HG02938 (cell line): ENCODE measurements around the gene NEU3.
"Not testable (repeated sequence)": the region's sequence is repeated elsewhere in the genome, so short reads cannot be mapped to it uniquely, and the experiment has no call there.

Experiments
- ATAC-seq: cut with Tn5 transposase; IDR thresholded peaks from one replicate; pipeline ENCODE4 v1.9.1; 2021; ENCODE audit warnings: mild to moderate bottlenecking, moderate library complexity; ENCODE audit not compliant: unreplicated experiment

NEU3 gene, protein sequence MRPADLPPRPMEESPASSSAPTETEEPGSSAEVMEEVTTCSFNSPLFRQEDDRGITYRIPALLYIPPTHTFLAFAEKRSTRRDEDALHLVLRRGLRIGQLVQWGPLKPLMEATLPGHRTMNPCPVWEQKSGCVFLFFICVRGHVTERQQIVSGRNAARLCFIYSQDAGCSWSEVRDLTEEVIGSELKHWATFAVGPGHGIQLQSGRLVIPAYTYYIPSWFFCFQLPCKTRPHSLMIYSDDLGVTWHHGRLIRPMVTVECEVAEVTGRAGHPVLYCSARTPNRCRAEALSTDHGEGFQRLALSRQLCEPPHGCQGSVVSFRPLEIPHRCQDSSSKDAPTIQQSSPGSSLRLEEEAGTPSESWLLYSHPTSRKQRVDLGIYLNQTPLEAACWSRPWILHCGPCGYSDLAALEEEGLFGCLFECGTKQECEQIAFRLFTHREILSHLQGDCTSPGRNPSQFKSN

DNA sequence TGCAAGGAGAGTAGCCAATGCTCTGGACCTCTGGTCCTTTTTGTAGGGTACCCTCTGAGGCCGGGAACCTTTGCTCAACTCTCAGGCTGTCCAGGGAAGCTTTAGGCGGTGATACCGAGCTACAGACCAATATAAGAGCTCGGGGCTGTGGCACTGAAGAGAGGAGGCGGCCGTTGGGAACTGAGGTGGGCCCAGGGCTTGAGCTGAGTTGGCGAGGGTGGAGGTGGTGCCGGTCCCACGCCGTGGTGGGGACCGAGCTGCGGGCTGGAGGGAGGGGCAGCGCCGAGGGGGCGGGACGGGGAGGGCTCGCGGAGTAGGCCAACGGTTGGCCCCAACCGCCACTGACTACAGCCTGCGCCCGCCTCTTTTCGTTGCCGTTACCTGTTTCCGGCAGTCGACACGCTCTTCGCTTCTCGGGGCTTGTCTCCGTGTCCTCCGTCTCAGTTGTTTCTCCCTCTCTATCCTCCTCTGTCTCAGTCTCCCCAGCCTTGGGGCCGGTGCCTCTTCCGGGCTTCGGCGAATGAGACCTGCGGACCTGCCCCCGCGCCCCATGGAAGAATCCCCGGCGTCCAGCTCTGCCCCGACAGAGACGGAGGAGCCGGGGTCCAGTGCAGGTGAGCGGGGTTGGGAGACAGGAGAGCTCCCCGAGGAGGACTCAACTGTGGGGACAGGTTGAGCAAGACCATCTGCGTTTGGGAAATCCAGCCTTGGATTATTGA, at the start of gene NEU3:
TSS of gene NEU3 (plus strand) at position 393 of the 719 bp plus-strand sequence. CDS start at position 521, 128 bp downstream.
- peak; percentile 78 for ATAC-seq

DNA sequence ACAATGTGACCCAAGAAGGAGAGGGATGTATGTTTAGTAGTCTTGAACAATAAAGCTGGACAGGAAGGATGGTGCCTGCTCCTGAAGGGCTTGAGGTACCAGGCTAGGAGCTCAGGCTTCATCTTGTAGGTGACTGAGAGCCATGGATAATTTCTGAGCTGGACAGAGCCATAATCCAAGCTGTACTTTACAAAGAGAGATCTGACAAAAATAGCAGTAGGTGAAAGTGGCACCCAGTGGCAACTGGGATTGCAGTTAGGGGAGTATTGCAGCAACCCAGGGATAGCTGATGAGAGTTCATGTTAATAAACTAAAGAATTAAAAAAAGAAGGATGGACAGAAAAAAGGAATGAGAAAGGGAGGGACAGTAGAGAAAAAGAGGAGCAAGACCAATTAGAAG, 47.2 kb upstream of the NEU3 start:
- no peak for ATAC-seq

DNA sequence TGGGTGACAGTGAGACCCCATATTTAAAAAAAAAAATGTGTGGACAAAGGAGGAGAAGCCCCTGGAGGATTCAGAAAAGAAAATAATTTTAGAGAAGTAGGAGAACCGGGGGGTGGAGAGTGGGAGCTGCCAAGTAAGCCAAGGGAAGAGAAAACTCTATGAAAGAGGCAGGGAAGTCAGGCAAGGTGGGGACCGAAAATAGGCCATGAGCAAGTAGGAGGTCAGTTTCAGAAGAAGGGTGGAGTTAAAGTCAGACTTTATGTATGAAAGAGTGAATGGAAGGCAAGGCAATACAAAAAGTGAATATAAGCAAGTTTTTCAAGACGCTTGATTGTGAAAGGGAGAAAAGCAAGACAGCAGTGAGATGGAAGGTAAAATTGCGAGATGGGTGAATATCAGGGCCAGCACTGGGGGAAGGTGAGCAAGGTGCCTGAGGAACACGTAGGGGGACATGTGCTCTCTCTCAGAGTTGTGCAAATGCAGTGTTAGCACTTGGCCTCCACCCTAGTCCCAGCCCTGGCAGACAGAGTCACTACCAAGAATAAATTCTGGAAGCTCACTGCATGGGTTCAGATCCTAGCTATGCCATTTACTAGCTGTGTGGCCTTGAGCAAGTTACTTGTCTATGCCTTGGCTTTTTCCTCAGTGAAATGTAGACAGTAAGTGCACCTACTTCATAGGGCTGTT, 46.5 kb upstream of the NEU3 start:
- no peak for ATAC-seq

DNA sequence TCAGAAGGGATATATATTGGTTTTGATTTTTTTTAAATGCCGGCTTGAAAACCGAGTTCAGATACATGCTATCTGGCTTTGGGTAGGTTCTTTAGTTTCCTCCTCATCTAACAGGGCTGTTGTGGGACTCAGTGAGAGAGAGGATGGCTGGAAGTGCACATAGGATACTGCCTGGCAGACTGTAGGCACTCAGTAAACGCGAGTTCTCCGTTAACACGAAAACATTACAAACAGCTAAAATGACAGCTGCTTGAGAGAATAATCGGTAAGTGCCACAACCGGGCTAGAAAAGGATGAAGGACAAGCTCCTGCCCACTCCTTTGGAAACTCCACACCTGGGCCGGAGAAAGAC, 40.2 kb upstream of the NEU3 start:
- ATAC-seq: peak; percentile 15

DNA sequence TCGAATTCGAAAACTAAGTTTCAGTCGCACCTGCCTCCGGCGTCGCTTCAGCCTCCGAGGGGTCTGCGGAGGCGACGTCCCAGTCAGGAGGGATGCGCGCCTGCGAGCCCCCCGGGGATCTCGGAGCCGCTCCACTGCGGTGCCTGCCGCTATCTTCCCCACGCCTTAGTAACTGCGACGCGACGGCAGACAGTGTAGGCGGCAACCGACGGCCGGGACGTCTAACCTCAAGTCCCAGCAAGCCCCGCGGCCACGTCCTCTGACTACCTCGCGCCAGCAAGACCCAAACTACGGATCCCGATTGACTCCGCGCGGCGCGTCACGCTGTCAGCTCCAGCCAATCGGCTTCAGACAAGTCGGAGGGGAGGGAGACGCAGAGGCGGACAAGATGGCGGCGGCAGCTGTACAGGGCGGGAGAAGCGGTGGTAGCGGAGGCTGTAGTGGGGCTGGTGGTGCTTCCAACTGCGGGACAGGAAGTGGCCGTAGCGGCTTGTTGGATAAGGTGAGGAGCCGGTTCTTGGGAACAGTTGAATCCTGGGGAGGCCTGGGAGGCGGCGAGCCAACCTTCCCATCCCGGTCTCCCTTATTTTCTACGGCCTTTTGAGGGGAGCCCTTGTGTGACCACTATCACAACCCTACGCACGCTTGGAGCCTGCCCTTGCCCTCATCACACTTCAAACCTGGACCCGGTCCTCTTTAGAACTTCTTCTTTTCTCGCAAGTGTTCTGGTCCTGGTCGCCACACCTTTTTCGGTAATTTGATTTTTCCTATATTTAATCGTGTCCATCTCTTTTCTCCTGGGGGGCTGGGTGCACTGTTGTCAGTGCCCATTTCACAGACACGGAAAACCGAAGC, 39.6 kb upstream of the NEU3 start, which contains the start of the genes SPCS2 and XRRA1:
TSS of gene SPCS2 (plus strand) at position 369 of the 855 bp plus-strand sequence. CDS start at position 389, 20 bp downstream.
TSS of gene XRRA1 (minus strand) at position 194 of the 855 bp plus-strand sequence. CDS start 8,213 bp downstream, outside the sequence.
- ATAC-seq: peak; percentile 88

DNA sequence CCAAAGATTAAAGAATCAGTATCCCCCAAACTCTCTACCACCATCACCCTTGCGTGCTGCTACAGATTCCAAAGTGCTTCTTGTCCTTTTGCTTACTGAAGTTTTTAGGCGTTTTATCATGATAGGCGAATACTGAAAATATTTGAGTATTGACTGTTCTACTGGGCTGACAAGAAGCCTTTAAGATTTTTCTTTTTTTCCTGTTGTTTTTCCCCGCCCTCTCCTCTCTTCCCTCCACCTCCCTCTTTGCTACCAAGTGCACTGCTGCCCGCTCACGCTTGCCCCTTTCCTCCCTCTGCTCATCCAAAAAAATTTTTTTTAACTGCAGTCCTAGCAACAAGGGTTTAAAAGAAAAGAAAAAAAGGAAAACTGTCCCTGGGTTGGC, 39.0 kb upstream of the NEU3 start:
- no peak for ATAC-seq

DNA sequence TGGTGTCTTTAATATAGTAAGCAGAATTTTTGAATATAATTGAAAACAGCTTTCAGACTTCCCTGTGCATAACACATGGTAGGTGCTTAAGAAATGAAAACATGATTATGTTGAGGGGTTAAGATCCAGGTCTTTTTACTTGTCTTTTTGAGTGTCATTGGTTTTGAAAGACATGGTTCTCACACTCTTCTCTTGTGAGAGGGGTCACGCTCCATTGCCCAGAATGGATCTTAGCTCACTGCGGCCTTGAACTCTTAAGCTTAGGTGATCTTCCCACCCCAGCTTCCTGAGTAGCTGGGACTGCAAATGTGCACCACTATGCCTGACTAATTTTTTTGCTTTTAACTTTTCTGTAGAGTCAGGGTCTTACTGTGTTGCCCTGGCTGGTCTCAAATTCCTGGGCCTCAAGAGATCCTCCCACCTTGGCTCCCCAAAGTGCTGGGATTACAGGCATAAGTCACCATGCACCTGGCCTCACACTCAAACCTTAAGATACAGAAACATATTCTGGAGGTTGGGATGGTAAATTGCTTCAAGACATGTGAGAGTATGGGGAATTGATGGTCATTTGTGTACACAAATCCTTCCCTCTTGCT, 38.3 kb upstream of the NEU3 start:
- ATAC-seq: no peak

DNA sequence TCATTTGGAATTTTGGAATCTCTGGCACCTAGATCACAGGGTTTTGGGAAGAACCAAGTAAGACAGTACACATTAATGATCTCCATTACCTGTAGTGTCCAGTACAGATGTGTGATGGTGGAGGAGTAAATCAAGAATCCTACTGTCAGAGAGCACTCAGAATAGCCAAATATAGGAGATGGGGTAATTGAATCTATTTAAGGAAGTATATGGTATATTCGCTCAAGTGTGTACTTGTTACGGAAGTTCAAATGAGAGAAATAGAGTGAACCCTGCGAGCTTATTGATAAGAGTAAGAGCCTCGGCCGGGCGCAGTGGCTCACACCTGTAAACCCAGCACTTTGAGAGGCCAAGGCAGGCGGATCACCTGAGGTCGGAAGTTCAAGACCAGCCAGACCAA, 37.5 kb upstream of the NEU3 start:
- no peak for ATAC-seq

DNA sequence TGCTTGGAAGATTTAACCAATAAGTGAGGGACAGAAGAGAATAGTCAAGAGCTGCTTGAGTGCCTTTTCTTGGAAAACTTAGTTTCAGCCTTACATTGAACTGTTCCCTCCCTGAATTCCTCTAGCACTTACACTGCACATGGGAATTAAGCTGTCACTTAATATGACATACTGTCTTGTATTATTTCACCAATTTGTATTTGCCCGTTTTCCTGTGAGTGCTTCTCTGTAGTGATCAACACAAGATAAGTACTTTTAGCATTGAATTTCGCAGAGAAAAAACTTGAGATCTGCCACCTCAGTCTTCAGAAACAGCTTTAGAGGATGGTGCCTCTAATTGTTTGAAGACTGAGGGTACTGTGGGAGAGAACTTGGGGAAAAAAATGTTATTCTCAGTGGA, 36.0 kb upstream of the NEU3 start:
- no peak for ATAC-seq

DNA sequence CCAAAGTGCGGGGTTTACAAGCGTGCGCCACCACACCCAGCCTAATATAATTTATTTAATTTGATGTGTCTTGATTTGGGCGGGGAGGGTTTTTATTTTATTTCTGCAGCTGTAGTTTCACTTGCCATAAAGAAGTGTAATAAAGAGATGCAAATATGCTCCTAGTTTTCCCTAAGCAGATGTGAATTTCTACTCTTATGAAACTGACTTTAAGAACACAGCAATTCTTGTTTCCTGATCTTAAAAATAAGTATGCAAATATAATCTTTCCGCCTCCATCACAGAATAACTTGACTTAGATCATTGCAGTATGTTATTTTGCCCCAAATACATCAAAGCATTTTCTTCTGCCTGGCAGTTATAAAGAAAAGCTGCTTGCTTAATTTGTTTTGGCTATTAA, 35.3 kb upstream of the NEU3 start:
- ATAC-seq: no peak

DNA sequence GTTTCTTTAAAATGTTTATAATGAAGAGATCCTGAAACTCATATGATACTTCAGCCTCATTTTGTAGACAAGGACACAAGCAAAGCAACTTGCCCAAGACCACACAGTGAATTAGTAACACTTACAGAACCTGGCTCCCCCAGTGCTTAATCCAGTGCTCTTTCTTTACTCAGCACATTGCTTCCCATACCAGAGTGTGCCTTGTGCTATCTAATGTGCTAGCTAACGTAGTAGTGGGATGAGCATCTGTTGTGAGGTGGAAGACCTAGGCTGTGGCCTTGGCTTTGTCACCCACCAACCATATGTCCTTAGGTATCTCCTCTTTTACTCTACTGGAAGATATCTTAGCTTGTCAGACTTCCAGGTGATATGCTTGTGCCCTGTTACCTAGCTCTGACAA, 34.5 kb upstream of the NEU3 start:
- ATAC-seq: no peak

DNA sequence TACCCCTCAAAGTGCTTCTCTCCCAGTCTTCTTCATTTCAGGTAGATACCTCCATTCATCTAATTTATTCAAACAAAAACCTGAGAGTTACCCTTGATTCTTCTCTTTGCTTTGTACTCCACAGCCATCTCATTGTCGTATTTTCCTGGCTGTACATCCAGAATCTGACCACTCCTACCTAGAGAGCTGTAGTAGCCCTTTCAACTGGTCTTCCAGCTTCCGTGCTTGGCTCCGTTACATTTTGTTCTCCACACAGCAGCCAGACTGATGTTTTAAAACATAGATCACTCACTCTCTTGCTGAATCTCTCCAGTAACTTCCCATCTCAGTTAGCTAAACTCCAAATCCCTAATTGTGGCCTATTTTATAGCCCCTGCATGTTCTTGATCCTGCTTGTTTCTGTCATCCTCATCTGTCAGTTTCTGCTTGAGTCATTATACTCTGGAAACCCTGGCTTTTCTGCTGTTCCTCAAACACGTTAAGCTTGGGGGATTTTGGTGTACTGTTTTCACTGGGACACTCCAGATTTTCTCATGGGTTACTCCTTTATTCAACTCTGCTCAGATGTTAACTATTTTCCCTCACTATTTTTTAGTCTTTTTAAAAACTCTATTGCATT, 32.2 kb upstream of the NEU3 start:
- ATAC-seq: no peak

DNA sequence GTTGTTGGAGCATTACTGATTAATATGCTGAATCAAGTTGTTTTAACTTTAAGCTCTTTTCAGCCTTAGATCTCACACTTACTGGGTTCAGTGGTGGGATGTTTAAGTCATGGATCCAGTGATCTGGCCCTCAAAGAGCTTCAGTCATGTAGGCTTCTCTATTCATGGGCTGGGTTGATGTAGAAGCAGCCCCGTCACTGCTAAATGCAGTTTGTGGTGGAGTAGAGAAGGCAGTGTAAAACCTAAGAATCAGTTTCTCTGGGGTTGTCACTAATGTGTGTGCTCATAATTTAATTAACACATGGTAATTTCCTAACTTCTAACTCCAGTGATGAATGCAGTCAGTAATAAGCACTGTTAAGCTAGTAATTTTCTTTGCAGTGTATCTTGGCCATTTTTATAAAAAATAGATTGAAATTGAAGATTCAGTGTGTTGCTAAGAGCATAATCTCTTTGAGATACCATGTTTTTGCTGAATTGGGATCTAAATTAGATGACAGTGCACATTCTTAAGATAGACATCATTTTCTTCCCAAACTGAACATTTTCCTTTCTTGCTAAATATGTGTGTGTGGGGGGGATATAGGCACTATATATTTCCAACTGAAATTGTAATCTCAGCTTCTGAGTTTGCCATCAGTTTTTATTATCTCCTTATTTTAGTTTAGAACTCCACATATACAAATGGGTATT, 30.6 kb upstream of the NEU3 start:
- ATAC-seq: no peak

DNA sequence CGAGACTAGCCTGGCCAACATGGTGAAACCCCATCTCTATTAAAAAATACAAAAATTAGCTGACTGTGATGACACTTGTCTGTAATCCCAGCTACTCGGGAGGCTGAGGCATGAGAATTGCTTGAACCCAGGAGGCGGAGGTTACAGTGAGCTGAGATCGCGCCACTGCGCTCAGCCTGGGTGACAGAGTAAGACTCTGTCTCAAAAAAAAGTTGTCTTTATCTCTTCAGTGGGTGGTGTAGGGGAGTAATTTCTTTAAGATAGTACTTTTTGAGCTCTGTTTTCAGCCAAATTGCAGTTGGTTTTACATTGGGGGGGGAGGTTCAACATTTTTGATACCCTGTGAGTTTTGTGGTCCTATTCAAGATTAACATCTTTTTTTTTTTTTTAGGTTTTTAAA, 28.6 kb upstream of the NEU3 start:
- not testable (repeated sequence) for ATAC-seq

DNA sequence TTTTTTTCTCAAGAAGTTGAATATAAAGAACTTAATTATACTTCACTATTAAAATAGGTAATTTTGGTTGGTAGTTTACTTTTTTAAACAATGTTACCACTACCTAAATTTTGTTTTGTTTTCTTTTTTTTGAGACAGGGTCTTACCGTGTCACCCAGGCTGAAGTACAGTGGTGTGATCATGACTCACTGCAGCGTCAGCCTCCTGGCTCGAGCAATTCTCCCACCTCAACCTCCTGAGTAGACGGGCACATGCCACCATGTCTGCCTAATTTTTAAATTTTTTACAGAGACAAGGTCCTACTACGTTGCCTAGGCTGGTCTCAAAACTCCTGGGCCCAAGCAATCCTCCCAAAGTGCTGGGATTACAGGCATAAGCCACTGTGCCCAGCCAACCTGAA, 22.1 kb upstream of the NEU3 start:
- no peak for ATAC-seq

DNA sequence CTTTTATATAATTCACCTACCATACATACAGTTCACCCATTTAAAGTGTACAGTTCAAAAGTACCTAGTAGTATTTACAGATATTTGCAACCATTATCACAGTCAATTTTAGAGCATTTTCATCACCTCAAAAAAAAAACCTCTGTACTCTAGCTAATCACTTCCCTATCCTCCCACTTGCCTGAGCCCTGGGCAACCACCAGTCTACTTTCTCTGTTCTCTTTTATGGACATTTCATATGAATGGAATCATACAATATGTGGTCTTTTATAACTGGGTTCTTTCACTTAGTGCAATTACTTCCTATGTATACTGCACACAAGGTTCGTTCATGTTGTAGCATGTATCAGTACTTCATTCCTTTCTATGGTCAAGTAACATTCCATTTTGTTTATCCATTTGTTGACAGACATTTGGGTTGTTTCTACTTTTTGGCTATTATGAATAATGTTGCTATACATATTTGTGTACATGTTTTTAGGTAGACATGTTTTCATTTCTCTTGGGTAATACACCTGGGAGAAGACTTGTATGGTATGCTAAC, 17.8 kb upstream of the NEU3 start:
- no peak for ATAC-seq

DNA sequence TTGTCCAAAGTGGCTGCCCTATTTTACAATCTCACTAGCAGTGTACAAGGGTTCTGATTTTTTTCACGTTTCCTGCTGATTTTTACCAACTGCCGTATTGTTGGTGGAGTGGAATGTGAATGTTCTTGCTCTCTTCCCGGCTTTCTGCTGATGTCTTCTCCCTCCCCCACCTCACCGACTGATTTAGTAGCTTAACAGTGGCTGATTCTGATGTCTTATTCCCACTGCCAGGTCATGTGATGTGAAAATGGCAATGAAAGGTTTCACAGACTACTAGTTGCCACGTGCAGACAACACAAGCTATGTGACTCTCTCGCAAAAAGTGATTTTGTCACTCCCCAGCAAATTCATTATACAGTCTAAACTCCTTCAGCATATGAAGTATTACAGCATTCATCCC, 17.3 kb upstream of the NEU3 start:
- ATAC-seq: no peak

DNA sequence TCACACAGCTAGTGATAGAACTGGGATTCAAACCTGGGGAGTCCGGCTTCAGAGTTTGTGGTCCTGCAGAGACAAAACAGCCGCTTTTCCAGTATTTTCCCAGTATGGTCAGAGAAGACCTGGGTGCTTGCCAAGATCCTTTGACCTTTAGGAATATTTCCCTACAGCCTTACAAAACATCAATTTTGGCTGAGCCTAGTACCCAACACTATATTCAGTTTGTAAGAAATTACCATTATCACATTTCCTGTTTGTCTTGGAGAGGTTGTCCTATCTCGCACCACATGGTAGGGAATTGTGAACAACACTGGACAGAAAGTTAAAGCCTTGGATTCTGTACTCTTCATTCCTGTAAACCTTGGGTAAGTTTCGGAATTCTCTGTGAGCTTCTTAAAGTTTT, 10.7 kb upstream of the NEU3 start:
- no peak for ATAC-seq

DNA sequence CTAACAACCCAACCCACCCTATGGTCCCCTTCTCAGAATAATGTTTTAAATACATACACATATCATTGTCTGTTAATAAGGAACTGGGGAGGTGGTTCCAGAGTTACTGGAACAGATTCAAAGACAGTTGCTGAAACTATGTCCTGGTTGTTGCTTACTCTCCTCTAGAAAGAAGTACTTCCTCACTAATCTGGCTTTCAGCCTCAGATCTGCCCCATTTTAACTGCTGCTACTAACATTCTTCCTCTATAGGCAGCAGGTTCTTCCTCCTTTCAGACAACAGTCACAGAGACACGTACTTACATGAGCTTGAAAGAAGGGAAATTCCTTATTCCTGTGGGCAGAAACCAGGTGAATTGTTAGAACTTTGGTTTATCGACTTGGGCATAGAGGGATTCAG, 8.1 kb upstream of the NEU3 start:
- ATAC-seq: no peak
